Prostate gland (tissue), 2 donors: ENCODE data around the gene HSBP1L1.

ENCODE experiments used
- POLR2A ChIP-seq: fragments of 450-650 bp; IDR thresholded peaks from one replicate; pipeline ENCODE4 v1.6.1; 2016; ENCODE audit warnings: antibody characterized with exemption, mild to moderate bottlenecking
- POLR2AphosphoS5 ChIP-seq: sonication (generic); formaldehyde crosslinking; IDR thresholded peaks from one replicate; pipeline ENCODE4 v1.6.1; 2017; ENCODE audit warnings: antibody characterized with exemption
- TF ChIP-seq, protein P1 (sequence below), 4 experiments: fragments of 200-600 bp in 2 of 4; fragments of 450-650 bp in 2 of 4; sonication (generic) in 2 of 4; IDR thresholded peaks; 1 replicate in 3 of 4; 2 replicates in 1 of 4; pipeline ENCODE4 v1.5.1; 2016 to 2019; ENCODE audit warnings: antibody characterized with exemption in 4 of 4, mild to moderate bottlenecking in 2 of 4, moderate library complexity in 2 of 4

GRCh38 chr18:79985172-79985571 lies 20.7 kb downstream of the HSBP1L1 start:
- TF ChIP-seq, protein P1, sequence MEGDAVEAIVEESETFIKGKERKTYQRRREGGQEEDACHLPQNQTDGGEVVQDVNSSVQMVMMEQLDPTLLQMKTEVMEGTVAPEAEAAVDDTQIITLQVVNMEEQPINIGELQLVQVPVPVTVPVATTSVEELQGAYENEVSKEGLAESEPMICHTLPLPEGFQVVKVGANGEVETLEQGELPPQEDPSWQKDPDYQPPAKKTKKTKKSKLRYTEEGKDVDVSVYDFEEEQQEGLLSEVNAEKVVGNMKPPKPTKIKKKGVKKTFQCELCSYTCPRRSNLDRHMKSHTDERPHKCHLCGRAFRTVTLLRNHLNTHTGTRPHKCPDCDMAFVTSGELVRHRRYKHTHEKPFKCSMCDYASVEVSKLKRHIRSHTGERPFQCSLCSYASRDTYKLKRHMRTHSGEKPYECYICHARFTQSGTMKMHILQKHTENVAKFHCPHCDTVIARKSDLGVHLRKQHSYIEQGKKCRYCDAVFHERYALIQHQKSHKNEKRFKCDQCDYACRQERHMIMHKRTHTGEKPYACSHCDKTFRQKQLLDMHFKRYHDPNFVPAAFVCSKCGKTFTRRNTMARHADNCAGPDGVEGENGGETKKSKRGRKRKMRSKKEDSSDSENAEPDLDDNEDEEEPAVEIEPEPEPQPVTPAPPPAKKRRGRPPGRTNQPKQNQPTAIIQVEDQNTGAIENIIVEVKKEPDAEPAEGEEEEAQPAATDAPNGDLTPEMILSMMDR (IDR thresholded peaks at IDR 0.05) = no peak
- TF ChIP-seq POLR2A (no peak), POLR2AphosphoS5 (no peak)
